ENCODE results near the gene PRSS53. TPM values are rescaled to one million over a fixed set of nuclear protein-coding genes. Genes with fewer than 3 reads are reported as not detected.

The PRSS53 gene
- total and polyA plus RNA-seq, 11 donors = 0.16 to 1.4 (median 0.50) TPM

DNA sequence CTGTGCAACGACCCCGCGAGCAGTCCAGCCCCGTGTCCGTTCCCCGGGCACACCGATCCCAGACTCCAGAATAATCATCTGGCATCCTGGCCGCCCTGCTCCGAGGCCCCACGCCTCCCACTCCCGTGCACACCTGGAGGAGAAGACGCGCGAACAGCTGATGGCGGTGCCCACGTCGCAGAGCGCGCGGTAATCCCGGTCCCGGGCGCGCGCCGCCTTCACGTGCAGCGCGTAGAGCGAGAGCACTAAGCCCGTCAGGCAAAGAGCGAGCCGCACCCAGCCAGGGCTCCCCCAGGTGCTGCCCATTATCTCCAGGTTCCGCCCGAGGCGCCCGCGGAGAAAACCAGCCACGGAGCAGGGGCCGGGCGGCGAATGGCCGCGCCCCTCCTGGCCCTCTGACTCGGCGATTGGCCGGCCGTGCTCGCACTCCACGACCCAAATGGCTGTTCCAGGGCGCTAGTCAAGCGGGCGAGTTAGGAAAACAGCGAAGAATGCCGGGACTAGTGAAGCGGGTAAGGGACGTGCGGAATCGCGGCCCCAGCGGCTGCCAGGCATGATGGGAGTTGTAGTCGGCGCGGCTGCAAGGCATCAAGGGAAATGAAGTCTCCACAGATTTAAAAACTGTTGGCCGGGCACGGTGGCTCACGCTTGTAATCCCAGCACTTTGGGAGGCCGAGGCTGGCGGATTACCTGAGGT lies 5.8 kb upstream of the PRSS53 start, which contains the start of gene VKORC1:
Gene VKORC1 (minus strand): TSS at position 374 of the 697 bp plus-strand sequence. CDS start 68 bp downstream, at position 306.
- ATAC-seq = peak; percentile 92 to 98 (median 96)
- DNase-seq = peak; percentile 95 to 97 (median 96)
- Histone ChIP-seq H3K27me3 (no peaks in the 10 kb centered on the region), H3K36me3 (peaks cover 0 to 24% (median 14%) of the 10 kb centered on the region in 9 donors), H3K4me3 (peak within 1 kb of the TSS; percentile 72 to 95 (median 84)), H3K27ac (peak within 1 kb of the TSS; percentile 44 to 93 (median 88)), H3K4me1 (peaks cover 0 to 26% (median 18%) of the 10 kb centered on the region in 12 donors), H3K9me3 (no peaks in the 10 kb centered on the region)
- 0 to 1% (median 0%) methylated on average over 34 to 69 of the region's 69 CpGs for WGBS, 4 donors
- TF ChIP-seq POLR2A (IDR thresholded peaks at IDR 0.05) = peak in 1 of 2 donors; percentile 72
- TF ChIP-seq, protein P1, sequence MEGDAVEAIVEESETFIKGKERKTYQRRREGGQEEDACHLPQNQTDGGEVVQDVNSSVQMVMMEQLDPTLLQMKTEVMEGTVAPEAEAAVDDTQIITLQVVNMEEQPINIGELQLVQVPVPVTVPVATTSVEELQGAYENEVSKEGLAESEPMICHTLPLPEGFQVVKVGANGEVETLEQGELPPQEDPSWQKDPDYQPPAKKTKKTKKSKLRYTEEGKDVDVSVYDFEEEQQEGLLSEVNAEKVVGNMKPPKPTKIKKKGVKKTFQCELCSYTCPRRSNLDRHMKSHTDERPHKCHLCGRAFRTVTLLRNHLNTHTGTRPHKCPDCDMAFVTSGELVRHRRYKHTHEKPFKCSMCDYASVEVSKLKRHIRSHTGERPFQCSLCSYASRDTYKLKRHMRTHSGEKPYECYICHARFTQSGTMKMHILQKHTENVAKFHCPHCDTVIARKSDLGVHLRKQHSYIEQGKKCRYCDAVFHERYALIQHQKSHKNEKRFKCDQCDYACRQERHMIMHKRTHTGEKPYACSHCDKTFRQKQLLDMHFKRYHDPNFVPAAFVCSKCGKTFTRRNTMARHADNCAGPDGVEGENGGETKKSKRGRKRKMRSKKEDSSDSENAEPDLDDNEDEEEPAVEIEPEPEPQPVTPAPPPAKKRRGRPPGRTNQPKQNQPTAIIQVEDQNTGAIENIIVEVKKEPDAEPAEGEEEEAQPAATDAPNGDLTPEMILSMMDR (IDR thresholded peaks at IDR 0.05) = no peak
- intact Hi-C loops (cut with DNase I) = loop anchor here in 7 of 10 donors (1.0 to 10.0 kb wide), 8 partner anchors 20 to 360 kb away; partner anchors contain the start of genes HSD3B7 (in 4 of the 7), ZNF646 (in 2 of the 7), ZNF668 (in 2 of the 7) and ARMC5 (in 1 of the 7)

DNA sequence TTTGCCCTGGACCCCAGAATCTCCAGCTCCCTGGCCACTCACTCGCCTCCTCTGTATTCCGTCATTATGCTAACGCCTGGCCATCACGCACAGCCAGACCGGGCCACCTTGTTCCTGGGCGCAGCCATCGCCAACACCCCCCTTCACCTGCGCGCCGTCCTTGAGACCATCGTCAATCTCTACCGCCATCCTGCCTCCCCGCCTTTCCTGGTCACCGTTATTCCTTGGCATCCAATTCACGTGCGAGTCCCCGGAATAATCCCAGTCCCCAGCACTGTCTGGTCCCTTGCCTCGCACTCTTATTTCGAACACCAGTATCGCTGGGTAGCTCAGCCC lies 5.3 kb upstream of the PRSS53 start:
- Histone ChIP-seq H3K4me1 (peaks cover 0 to 26% (median 18%) of the 10 kb centered on the region in 12 donors), H3K4me3 (peak overlapping the region; percentile 72 to 95 (median 84)), H3K27ac (peak overlapping the region in 11 of 12 donors; percentile 69 to 93 (median 89)), H3K27me3 (no peaks in the 10 kb centered on the region), H3K9me3 (no peaks in the 10 kb centered on the region), H3K36me3 (peaks cover 0 to 28% (median 15%) of the 10 kb centered on the region in 9 donors)
- intact Hi-C loops (cut with DNase I) = loop anchor here in 5 of 10 donors (1.0 to 10.0 kb wide), 7 partner anchors 19 to 361 kb away; partner anchors contain the start of genes HSD3B7 (in 3 of the 5), ZNF646 (in 2 of the 5), ZNF668 (in 2 of the 5) and ARMC5 (in 1 of the 5)
- peak in 2 of 4 donors; percentile 14 to 35 for ATAC-seq
- no peak for TF ChIP-seq POLR2A (IDR thresholded peaks at IDR 0.05)
- TF ChIP-seq, protein P1 (IDR thresholded peaks at IDR 0.05) = no peak
- no peak for DNase-seq
- 0 to 1% (median 1%) methylated on average over 20 of the region's 20 CpGs for WGBS, 4 donors

DNA sequence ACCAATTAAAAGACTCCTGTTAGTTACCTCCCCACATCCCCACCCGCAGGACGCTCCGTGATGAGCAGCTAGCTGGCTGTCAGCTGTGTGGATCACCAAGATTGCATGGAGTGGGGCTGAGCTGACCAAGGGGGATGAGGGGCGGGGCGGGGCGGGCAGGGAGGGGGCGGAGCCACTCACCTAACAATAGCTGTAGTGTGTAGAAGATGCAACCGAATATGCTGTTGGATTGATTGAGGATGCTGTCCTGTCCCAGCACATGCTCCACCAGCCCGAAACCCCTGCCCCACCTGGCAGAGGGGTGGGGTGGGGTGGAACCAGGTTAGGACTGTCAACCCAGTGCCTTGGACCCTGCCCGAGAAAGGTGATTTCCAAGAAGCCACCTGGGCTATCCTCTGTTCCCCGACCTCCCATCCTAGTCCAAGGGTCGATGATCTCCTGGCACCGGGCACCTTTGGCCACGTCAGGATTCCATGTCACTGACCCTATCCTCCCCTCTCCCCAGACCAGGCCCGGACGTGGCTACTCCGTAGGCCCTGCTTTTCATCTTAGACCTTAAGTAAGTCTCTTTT lies 4.5 kb upstream of the PRSS53 start:
- Histone ChIP-seq H3K4me1 (peaks cover 0 to 26% (median 18%) of the 10 kb centered on the region in 12 donors), H3K27ac (peak overlapping the region in 2 of 12 donors; percentile 89 to 93), H3K36me3 (peaks cover 0 to 32% (median 16%) of the 10 kb centered on the region in 9 donors), H3K9me3 (no peaks in the 10 kb centered on the region), H3K27me3 (no peaks in the 10 kb centered on the region), H3K4me3 (peak overlapping the region in 10 of 12 donors; percentile 72 to 95 (median 81))
- WGBS, 4 donors = 43 to 66% (median 48%) methylated on average over 13 to 17 of the region's 17 CpGs
- ATAC-seq = no peak
- peak in 2 of 5 donors; percentile 7 to 30 for DNase-seq
- intact Hi-C loops (cut with DNase I) = loop anchor here in 4 of 10 donors (5.0 to 10.0 kb wide), 4 partner anchors 49 to 362 kb away; partner anchors contain the start of genes HSD3B7 (in 3 of the 4) and ARMC5 (in 1 of the 4)
- TF ChIP-seq POLR2A (IDR thresholded peaks at IDR 0.05) = no peak
- TF ChIP-seq, protein P1 (IDR thresholded peaks at IDR 0.05) = no peak

Data from heart left ventricle (tissue), 16 donors.